ENCODE results near the gene NADK. TPM values are rescaled to one million over a fixed set of nuclear protein-coding genes. Genes with fewer than 3 reads are reported as not detected.

NADK gene
- total RNA-seq, 1 donor from 2014 or later: 122 TPM

DNA sequence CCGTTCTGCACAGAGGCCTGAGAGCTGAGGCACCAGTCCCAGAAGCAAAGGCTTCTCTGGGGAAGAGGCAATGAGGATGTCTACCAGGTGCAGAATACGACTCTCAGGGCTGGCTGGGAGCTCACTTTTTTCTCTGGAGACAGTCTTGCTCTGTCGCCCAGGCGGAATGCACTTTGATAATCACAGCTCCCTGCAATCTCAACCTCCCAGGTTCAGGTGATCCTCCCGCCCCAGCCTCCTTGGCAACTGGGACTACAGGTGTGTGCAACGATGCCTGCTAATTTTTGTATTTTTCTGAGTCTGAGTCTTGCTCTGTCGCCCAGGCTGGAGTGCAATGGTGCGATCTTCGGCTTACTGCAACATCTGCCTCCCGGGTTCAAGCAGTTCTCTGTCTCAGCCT is 17.6 kb downstream of the NADK start:
- peaks cover 2% of the 10 kb centered on the region for H3K4me1 Mint-ChIP-seq
- CTCF ChIA-PET: no interaction called here
- intact Hi-C loops (cut with micrococcal nuclease): no loop called here

DNA sequence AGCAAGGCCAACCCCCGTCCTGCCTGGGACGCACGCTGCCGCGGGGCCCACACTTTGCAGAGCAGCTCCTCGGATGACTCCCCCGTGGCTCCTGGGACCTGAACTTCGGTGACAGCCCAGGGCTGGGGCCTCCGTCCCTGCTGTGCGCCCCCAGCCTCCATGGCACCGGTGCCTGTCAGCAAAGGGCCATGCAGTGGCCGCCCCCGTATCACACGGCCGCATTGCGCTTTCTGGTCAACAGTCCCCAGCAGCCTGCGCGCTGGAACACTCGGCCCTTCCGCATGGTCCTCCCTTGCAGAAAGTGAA is 18.0 kb downstream of the NADK start:
- Mint-ChIP-seq H3K9me3 (no peaks in the 10 kb centered on the region), H3K27ac (no peak overlapping the region), H3K4me1 (peaks cover 2% of the 10 kb centered on the region), H3K27me3 (no peaks in the 10 kb centered on the region), H3K4me3 (no peak overlapping the region), H3K36me3 (ENCODE audit: low read depth) (peaks cover 85% of the 10 kb centered on the region)
- DNase-seq: no peak
- POLR2A ChIA-PET: no interaction called here
- CTCF ChIA-PET: no interaction called here
- no peak for ATAC-seq (ENCODE audit: low read depth)
- TF ChIP-seq, protein P1, sequence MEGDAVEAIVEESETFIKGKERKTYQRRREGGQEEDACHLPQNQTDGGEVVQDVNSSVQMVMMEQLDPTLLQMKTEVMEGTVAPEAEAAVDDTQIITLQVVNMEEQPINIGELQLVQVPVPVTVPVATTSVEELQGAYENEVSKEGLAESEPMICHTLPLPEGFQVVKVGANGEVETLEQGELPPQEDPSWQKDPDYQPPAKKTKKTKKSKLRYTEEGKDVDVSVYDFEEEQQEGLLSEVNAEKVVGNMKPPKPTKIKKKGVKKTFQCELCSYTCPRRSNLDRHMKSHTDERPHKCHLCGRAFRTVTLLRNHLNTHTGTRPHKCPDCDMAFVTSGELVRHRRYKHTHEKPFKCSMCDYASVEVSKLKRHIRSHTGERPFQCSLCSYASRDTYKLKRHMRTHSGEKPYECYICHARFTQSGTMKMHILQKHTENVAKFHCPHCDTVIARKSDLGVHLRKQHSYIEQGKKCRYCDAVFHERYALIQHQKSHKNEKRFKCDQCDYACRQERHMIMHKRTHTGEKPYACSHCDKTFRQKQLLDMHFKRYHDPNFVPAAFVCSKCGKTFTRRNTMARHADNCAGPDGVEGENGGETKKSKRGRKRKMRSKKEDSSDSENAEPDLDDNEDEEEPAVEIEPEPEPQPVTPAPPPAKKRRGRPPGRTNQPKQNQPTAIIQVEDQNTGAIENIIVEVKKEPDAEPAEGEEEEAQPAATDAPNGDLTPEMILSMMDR (IDR thresholded peaks at IDR 0.05): no peak
- intact Hi-C loops (cut with micrococcal nuclease): no loop called here

More for the DNA sequence above, 17.6 kb downstream of the NADK start:
- POLR2A ChIA-PET: no interaction called here
- Mint-ChIP-seq H3K27me3 (no peaks in the 10 kb centered on the region), H3K4me3 (no peak overlapping the region), H3K9me3 (no peaks in the 10 kb centered on the region), H3K27ac (no peak overlapping the region), H3K36me3 (ENCODE audit: low read depth) (peaks cover 85% of the 10 kb centered on the region)
- ATAC-seq (ENCODE audit: low read depth): no peak
- TF ChIP-seq, protein P1 (IDR thresholded peaks at IDR 0.05): no peak
- no peak for DNase-seq

DNA sequence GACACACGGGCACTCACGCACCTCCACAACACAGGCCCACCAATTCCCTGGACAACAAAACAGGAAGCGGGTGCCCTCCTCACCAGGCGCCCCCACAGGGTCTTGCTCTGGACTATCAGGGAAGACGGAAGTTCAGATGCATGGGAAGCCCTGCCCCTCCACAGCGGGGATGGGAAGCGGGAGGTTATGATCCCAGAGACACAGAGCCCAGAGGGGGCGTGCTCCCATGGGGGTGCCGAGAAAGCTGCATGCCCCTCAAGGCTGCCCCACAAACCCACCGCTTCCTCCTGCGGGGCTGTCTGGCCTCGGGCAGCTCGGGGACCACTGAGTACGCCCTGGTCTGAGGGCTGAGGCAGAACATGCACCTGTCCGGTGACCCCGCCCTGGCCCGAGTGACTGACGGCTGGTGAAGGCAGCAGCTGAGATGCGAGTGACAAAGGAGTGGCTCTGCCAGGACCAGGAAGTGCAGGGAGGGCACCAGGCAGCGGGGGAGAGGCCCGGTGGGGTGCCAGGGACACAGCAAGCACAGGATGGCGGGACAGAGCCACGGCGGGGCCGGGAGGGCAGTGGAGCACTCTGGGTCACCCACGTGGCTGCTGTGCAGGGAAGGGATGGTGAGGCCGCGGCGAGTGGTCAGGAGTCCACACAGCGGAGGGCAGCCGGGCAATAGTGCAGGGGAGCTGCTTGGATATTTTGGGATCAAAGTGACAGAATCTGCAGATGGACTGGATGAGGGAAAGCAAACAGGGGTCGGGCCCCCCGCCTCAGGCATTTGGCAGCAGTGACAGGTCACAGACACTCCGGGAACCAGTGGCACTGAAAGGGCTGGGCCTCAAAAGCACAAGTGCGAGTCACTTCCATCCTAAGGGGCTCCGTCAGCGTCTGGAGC is 18.6 kb downstream of the NADK start:
- TF ChIP-seq, protein P1 (IDR thresholded peaks at IDR 0.05): no peak
- CTCF ChIA-PET: no interaction called here
- no peaks in the 10 kb centered on the region for H3K27me3 Mint-ChIP-seq
- H3K9me3 Mint-ChIP-seq: no peaks in the 10 kb centered on the region
- POLR2A ChIA-PET: no interaction called here
- peaks cover 86% of the 10 kb centered on the region for H3K36me3 Mint-ChIP-seq (ENCODE audit: low read depth)
- H3K4me1 Mint-ChIP-seq: no peaks in the 10 kb centered on the region
- no peak overlapping the region for H3K27ac Mint-ChIP-seq
- no peak for DNase-seq
- intact Hi-C loops (cut with micrococcal nuclease): no loop called here
- ATAC-seq (ENCODE audit: low read depth): no peak
- no peak overlapping the region for H3K4me3 Mint-ChIP-seq

DNA sequence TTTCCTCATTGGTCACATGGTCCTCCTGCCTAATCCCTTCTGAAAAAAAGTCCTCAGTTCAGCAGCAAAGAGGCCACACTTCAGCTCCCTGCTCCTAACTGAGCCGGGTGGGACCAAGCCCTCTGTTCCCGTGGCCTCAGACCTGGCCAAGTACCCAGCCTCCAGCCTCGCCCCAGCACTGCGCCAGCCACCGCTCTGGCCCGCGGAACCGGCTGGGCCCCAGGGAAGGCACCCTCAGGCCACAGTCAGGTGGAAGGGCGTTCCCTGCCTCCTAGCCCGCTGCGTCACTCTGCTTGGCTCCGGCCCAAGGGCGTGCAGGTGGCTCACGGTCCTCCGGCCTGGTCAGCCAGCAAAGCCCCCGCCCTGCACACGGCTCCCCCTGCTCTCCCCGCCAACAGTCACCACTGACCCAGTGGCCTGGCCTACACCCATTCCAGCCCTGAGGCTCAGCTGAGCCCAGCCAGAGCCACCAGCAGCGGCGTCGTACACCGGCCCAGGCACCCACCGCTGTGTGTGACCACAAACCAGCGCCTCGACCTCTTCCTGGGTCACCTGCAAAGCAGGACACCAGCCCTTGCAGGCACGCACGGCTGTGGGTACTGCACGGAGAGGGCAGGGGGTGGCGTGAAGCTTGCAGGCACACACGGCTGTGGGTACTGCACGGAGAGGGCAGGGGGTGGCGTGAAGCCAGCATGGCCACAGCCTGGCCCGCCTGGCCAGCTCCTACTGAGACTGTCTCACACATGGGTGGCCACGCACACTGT is 19.4 kb downstream of the NADK start:
- Mint-ChIP-seq H3K4me1 (no peaks in the 10 kb centered on the region), H3K27me3 (no peaks in the 10 kb centered on the region), H3K27ac (no peak overlapping the region), H3K36me3 (ENCODE audit: low read depth) (peaks cover 83% of the 10 kb centered on the region), H3K9me3 (no peaks in the 10 kb centered on the region), H3K4me3 (no peak overlapping the region)
- TF ChIP-seq, protein P1 (IDR thresholded peaks at IDR 0.05): no peak
- intact Hi-C loops (cut with micrococcal nuclease): no loop called here
- ChIA-PET CTCF (no interaction called here), POLR2A (interaction anchor here (0.5 kb wide), 1 partner anchor 45 kb away, joined by 15 read pairs; no protein-coding TSS in a partner anchor)
- no peak for ATAC-seq (ENCODE audit: low read depth)
- no peak for DNase-seq

DNA sequence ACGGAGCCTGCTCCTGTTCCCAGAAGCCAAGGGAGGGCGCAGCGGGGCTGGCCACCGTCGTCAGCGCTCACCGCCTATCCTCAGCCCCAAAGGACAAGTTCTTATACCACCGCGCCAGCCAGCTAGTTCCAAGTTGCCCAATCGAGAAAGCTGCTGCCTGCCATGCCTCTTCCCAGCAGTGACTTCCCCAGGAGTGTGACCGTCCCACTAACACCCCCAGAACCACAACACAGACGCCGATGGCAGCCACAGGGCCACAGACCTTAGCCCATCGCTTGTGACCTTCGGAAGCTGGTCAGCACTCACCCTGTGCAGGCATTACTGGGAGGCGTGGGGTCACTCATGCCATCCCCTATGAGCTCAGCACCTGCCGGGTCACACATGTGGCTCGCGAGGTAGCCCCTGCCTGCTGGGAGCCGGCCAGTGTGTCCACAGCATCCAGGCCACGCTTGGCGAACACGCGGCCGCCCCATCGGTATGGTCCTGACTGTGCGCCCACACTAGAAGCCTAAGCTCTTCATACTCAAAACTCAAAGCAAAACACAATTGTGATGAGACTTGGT is 20.1 kb downstream of the NADK start:
- Mint-ChIP-seq H3K27me3 (no peaks in the 10 kb centered on the region), H3K36me3 (ENCODE audit: low read depth) (peaks cover 82% of the 10 kb centered on the region), H3K4me1 (no peaks in the 10 kb centered on the region), H3K4me3 (no peak overlapping the region), H3K27ac (no peak overlapping the region), H3K9me3 (no peaks in the 10 kb centered on the region)
- DNase-seq: no peak
- TF ChIP-seq, protein P1 (IDR thresholded peaks at IDR 0.05): no peak
- ChIA-PET POLR2A (interaction anchor here (0.5 kb wide), 1 partner anchor 45 kb away, joined by 15 read pairs; no protein-coding TSS in a partner anchor), CTCF (no interaction called here)
- no peak for ATAC-seq (ENCODE audit: low read depth)
- intact Hi-C loops (cut with micrococcal nuclease): no loop called here
